HepG2 (cell line): Measurements from ENCODE around the gene LHPP. TPM values are rescaled to one million over a fixed set of nuclear protein-coding genes. Genes with fewer than 3 reads are reported as not detected.

Experiments used
- ATAC-seq: fragments of 200-7000 bp; cut with Tn5 transposase; 3 replicates; pipeline ENCODE4 v1.9.1; 2020; ENCODE audit warnings: mild to moderate bottlenecking, moderate library complexity
- BruUV-seq: library from RNA; stranded (reverse); fragments of 400-500 nt; replicated peaks from 2 replicates; lab custom pipeline; 2021; lab: Mats Ljungman, UMichigan
- CTCF ChIA-PET: fragments of 300-600 bp; formaldehyde crosslinking; extraction: SDS; loops from one replicate; lab custom pipeline; 2021; ENCODE audit warnings: low total read pairs, inconsistent platforms, low intra/inter-chr PET ratio; lab: Yijun Ruan, JAX
- POLR2A ChIA-PET: fragments of 350-600 bp; sonication (Branson Sonifier 250); formaldehyde crosslinking; loops from one replicate; lab custom pipeline; 2020; ENCODE audit warnings: antibody characterized with exemption, inconsistent platforms; lab: Yijun Ruan, JAX
- DNase-seq: peaks from one replicate; pipeline ENCODE4 v3.0.0-alpha.2; 2015; ENCODE audit warnings: low spot score
- FAIRE-seq: peaks from 3 replicates; lab custom pipeline; 2011; peaks lifted over from hg19 to GRCh38; lab: Jason Lieb, UNC
- H2AFZ ChIP-seq: one replicate; pipeline ENCODE4 v1.6.1; 2011; ENCODE audit warnings: low read length, inconsistent platforms
- H3K27ac ChIP-seq: fragments of 300-600 bp; 3 replicates; pipeline ENCODE4 v1.8.0; 2011; ENCODE audit warnings: mixed run types, mild to moderate bottlenecking, mixed read lengths, low read length, inconsistent platforms; ENCODE audit not compliant: insufficient read depth; ENCODE audit errors: extremely low read length
- H3K27me3 ChIP-seq, 2 experiments: fragments of 200-600 bp in 1 of 2; 2 replicates in 1 of 2; 3 replicates in 1 of 2; pipeline versions ENCODE4 v1.6.0 to v1.8.0; 2011; ENCODE audit warnings: low read length in 2 of 2, mild to moderate bottlenecking in 2 of 2, moderate library complexity in 2 of 2, inconsistent platforms in 1 of 2; ENCODE audit not compliant: insufficient read depth in 2 of 2, control insufficient read depth in 1 of 2
- H3K36me3 ChIP-seq, 2 experiments: fragments of 200-600 bp in 1 of 2; replicated peaks in 1 of 2; 2 replicates in 1 of 2; 3 replicates in 1 of 2; pipeline versions ENCODE4 v1.5.1 to v1.8.0; 2011; ENCODE audit warnings: low read length in 2 of 2, inconsistent platforms in 1 of 2; ENCODE audit not compliant: insufficient read depth in 2 of 2, control insufficient read depth in 1 of 2
- H3K4me1 ChIP-seq: 2 replicates; pipeline ENCODE4 v1.5.1; 2012; ENCODE audit warnings: low read length, inconsistent platforms; ENCODE audit not compliant: insufficient read depth
- H3K4me2 ChIP-seq: 2 replicates; pipeline ENCODE4 v1.6.0; 2011; ENCODE audit warnings: low read depth, low read length, inconsistent platforms
- H3K4me3 ChIP-seq, 3 experiments: fragments of 200-600 bp in 1 of 3; sonication (generic), shearing (Covaris generic) in 1 of 3; replicated peaks in 1 of 3; 2 replicates each; pipeline ENCODE4 v1.5.1; 2011 to 2016; ENCODE audit warnings: low read length in 3 of 3, inconsistent platforms in 2 of 3, low read depth in 2 of 3, mild to moderate bottlenecking in 2 of 3, control low read depth in 1 of 3, mixed read lengths in 1 of 3; ENCODE audit not compliant: insufficient read depth in 1 of 3
- H3K79me2 ChIP-seq: one replicate; pipeline ENCODE4 v1.6.1; 2011; ENCODE audit warnings: low read length, inconsistent platforms; ENCODE audit not compliant: insufficient read depth
- H3K9ac ChIP-seq: 2 replicates; pipeline ENCODE4 v1.6.0; 2011; ENCODE audit warnings: mild to moderate bottlenecking, low read depth, low read length, inconsistent platforms; ENCODE audit not compliant: insufficient read depth
- H3K9me3 ChIP-seq: 2 replicates; pipeline ENCODE4 v1.5.1; 2012; ENCODE audit warnings: mild to moderate bottlenecking, low read length
- H4K20me1 ChIP-seq: 2 replicates; pipeline ENCODE4 v1.6.0; 2011; ENCODE audit warnings: inconsistent platforms, mild to moderate bottlenecking, low read length, moderate library complexity; ENCODE audit not compliant: insufficient read depth
- HHEX ChIP-seq: IDR thresholded peaks from 2 replicates; pipeline ENCODE4 v1.6.1; 2016; ENCODE audit warnings: control low read depth
- MIXL1 ChIP-seq: IDR thresholded peaks from 2 replicates; pipeline ENCODE4 v1.6.1; 2016
- PATZ1 ChIP-seq: sonication (generic); formaldehyde crosslinking; IDR thresholded peaks from 2 replicates; pipeline ENCODE4 v1.4.0; 2020; ENCODE audit warnings: missing genetic modification reagents
- TFDP2 ChIP-seq: sonication (generic); formaldehyde crosslinking; IDR thresholded peaks from 2 replicates; pipeline ENCODE4 v1.4.0; 2020; ENCODE audit warnings: missing genetic modification reagents
- ZNF260 ChIP-seq: sonication (generic); formaldehyde crosslinking; IDR thresholded peaks from 2 replicates; pipeline ENCODE4 v1.4.0; 2020; ENCODE audit warnings: missing genetic modification reagents, low read depth, mild to moderate bottlenecking, borderline replicate concordance
- ZNF609 ChIP-seq: sonication (generic); formaldehyde crosslinking; IDR thresholded peaks from 2 replicates; pipeline ENCODE4 v1.4.0; 2020; ENCODE audit warnings: mild to moderate bottlenecking, missing genetic modification reagents, borderline replicate concordance
- ZNF7 ChIP-seq: IDR thresholded peaks from 2 replicates; pipeline ENCODE4 v1.6.1; 2016; ENCODE audit warnings: missing biosample characterization, missing genetic modification reagents
- WGBS: methylation state at CpG from one replicate; pipeline ENCODE4 v1.1.6; 2017; ENCODE audit warnings: low lambda C conversion rate; 5-methylcytosine and 5-hydroxymethylcytosine counted together
- in situ Hi-C: cut with HindIII; loops from 2 replicates; pipeline ENCODE4 v1.10.0; 2017; ENCODE audit warnings: low pct_unique_long_range_greater_than_20kb; ENCODE audit not compliant: extremely low pct_ligation_motif_present
- intact Hi-C: fragments of 100-400 bp; cut with micrococcal nuclease; formaldehyde crosslinking; loops from one replicate; pipeline ENCODE4 v1.10.0; 2022; ENCODE audit not compliant: unreplicated experiment
- polyA plus RNA-seq, 8 experiments: library from polyadenylated mRNA; depleted of rRNA in 3 of 8; stranded (reverse) in 7 of 8; unstranded in 1 of 8; fragments of >200 nt; fragmentation: Illumina TruSeq in 4 of 8; extraction: Trizol in 4 of 8; gene quantifications; 2 replicates each; pipeline versions ENCODE4 v1.2.1 to v1.2.3, GENCODE V29; 2011 to 2016; ENCODE audit warnings: low read depth in 4 of 8, missing spikeins in 1 of 8, mixed read lengths in 1 of 8; ENCODE audit not compliant: insufficient read depth in 1 of 8
- total RNA-seq, 5 experiments: library from RNA; depleted of rRNA; stranded (reverse); fragments of >200 nt; fragmentation: Illumina TruSeq; extraction: Trizol; gene quantifications; 2 replicates each; pipeline ENCODE4 v1.2.3, GENCODE V29; 2016; ENCODE audit warnings: low read depth in 1 of 5

LHPP gene
- total and polyA plus RNA-seq, 2 of the 13 experiments (the other 11 are each of a cell fraction or from before 2014, with no cell fraction given): 5.2 to 13.1 TPM

- WGBS: 67% methylated on average over 5 of the region's 5 CpGs
- FAIRE-seq (no peak), DNase-seq (no peak), ATAC-seq (no peak)
- H3K4me2 ChIP-seq: no peak overlapping the region
- no peak overlapping the region for H3K9ac ChIP-seq
- H3K27ac ChIP-seq: no peak overlapping the region
- H2AFZ ChIP-seq: no peak overlapping the region
- no peaks in the 10 kb centered on the region for H3K9me3 ChIP-seq
- in situ Hi-C loops: no loop called here
- H3K27me3 ChIP-seq: no peaks in the 10 kb centered on the region
- no peaks in the 10 kb centered on the region for H3K79me2 ChIP-seq
- ChIA-PET POLR2A (no interaction called here), CTCF (no interaction called here)
- H3K4me1 ChIP-seq: peaks cover 8% of the 10 kb centered on the region
- no TSS peak for BruUV-seq
- no peaks in the 10 kb centered on the region for H3K36me3 ChIP-seq
- H3K4me3 ChIP-seq: no peak overlapping the region
- TF ChIP-seq ZNF260 (CRISPR knock-in tag): 0 out of 2 replicates have a peak, but pooled peaks have one; percentile 62
- no peak for TF ChIP-seq TFDP2
- TF ChIP-seq PATZ1: peak; percentile 69
- peak; percentile 74; the same call in 1 of the 2 replicates for TF ChIP-seq ZNF7 (CRISPR knock-in tag)
- 0 out of 2 replicates have a peak, but pooled peaks have one; percentile 20 for TF ChIP-seq ZNF609 (CRISPR knock-in tag)
- TF ChIP-seq MIXL1 (CRISPR knock-in tag): no peak
- 0 out of 2 replicates have a peak, but pooled peaks have one; percentile 57 for TF ChIP-seq HHEX (CRISPR knock-in tag)
- no peaks in the 10 kb centered on the region for H4K20me1 ChIP-seq
- intact Hi-C loops: no loop called here
Observed at GRCh38 chr10:124508907-124509454, 47.4 kb downstream of the LHPP start.
